Adipocyte (in vitro differentiated cells): ENCODE data around the gene TMEM120B.
"Not testable (repeated sequence)": the region's sequence is repeated elsewhere in the genome, so short reads cannot be mapped to it uniquely, and the experiment has no call there.

ENCODE experiments used
- DNase-seq: peaks from one replicate; pipeline ENCODE4 v3.0.0-alpha.2; 2015; ENCODE audit warnings: low read depth
- H3K27me3 ChIP-seq: replicated peaks from 2 replicates; pipeline ENCODE4 v1.7.0; 2013; ENCODE audit warnings: mild to moderate bottlenecking, low read length, moderate library complexity; ENCODE audit not compliant: control insufficient read depth, insufficient read depth
- H3K36me3 ChIP-seq: 2 replicates; pipeline ENCODE4 v1.7.0; 2013; ENCODE audit warnings: low read length, mild to moderate bottlenecking, moderate library complexity; ENCODE audit not compliant: control insufficient read depth, insufficient read depth, severe bottlenecking
- H3K4me1 ChIP-seq: 2 replicates; pipeline ENCODE4 v1.7.0; 2013; ENCODE audit warnings: mild to moderate bottlenecking, low read length, moderate library complexity; ENCODE audit not compliant: control insufficient read depth, insufficient read depth
- H3K4me3 ChIP-seq: 2 replicates; pipeline ENCODE4 v1.7.0; 2013; ENCODE audit warnings: mild to moderate bottlenecking, low read length, moderate library complexity
- H3K9ac ChIP-seq: 2 replicates; pipeline ENCODE4 v1.7.0; 2013; ENCODE audit warnings: mild to moderate bottlenecking, low read length, moderate library complexity
- H3K9me3 ChIP-seq: 2 replicates; pipeline ENCODE4 v1.7.0; 2013; ENCODE audit warnings: mild to moderate bottlenecking, low read length, moderate library complexity; ENCODE audit not compliant: control insufficient read depth

Gene TMEM120B

GRCh38 chr12:121723200-121723599, 10.6 kb downstream of the TMEM120B start:
- Histone ChIP-seq H3K27me3 (no peaks in the 10 kb centered on the region), H3K4me3 (no peak overlapping the region), H3K36me3 (no peaks in the 10 kb centered on the region), H3K9me3 (no peaks in the 10 kb centered on the region), H3K4me1 (no peaks in the 10 kb centered on the region), H3K9ac (no peak overlapping the region)
- no peak for DNase-seq

GRCh38 chr12:121724925-121725324, 12.4 kb downstream of the TMEM120B start:
- Histone ChIP-seq H3K9me3 (no peaks in the 10 kb centered on the region), H3K9ac (no peak overlapping the region), H3K4me1 (no peaks in the 10 kb centered on the region), H3K36me3 (no peaks in the 10 kb centered on the region), H3K4me3 (no peak overlapping the region), H3K27me3 (no peaks in the 10 kb centered on the region)
- DNase-seq: no peak

DNA sequence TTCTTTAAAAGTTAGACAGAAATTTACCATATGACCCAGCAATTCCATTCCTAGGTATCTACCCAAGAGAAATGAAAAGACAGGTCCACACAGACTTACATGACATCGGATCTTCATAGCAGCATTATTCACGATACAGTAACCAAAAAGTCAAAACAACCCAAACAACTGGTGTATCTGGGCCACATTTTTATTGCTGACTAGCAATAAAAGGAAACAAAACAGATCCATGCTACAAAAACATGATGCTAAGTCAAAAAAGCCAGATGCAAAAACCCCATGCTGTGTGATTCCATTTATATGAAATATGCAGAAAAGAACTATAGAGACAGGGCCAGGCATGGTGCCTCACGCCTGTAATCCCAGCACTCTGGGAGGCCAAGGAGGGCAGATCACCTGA, 12.9 kb downstream of the TMEM120B start:
- Histone ChIP-seq H3K9ac (no peak overlapping the region), H3K4me1 (no peaks in the 10 kb centered on the region), H3K27me3 (no peaks in the 10 kb centered on the region), H3K4me3 (no peak overlapping the region), H3K36me3 (no peaks in the 10 kb centered on the region), H3K9me3 (no peaks in the 10 kb centered on the region)
- no peak for DNase-seq

- H3K9me3 ChIP-seq: no peaks in the 10 kb centered on the region
- no peak overlapping the region for H3K9ac ChIP-seq
- DNase-seq: no peak
- H3K27me3 ChIP-seq: no peaks in the 10 kb centered on the region
- H3K4me1 ChIP-seq: no peaks in the 10 kb centered on the region
- no peaks in the 10 kb centered on the region for H3K36me3 ChIP-seq
- H3K4me3 ChIP-seq: no peak overlapping the region
These were observed 16.5 kb downstream of the TMEM120B start for GRCh38 chr12:121729021-121729420.

GRCh38 chr12:121731473-121731872, 18.9 kb downstream of the TMEM120B start:
- H3K9ac ChIP-seq: no peak overlapping the region
- H3K4me3 ChIP-seq: no peak overlapping the region
- no peaks in the 10 kb centered on the region for H3K4me1 ChIP-seq
- H3K9me3 ChIP-seq: no peaks in the 10 kb centered on the region
- no peaks in the 10 kb centered on the region for H3K36me3 ChIP-seq
- DNase-seq: no peak
- H3K27me3 ChIP-seq: no peaks in the 10 kb centered on the region

- H3K36me3 ChIP-seq: no peaks in the 10 kb centered on the region
- DNase-seq: no peak
- no peaks in the 10 kb centered on the region for H3K27me3 ChIP-seq
- H3K9me3 ChIP-seq: no peaks in the 10 kb centered on the region
- H3K4me3 ChIP-seq: no peak overlapping the region
- H3K4me1 ChIP-seq: no peaks in the 10 kb centered on the region
- no peak overlapping the region for H3K9ac ChIP-seq
These were observed 21.3 kb downstream of the TMEM120B start for GRCh38 chr12:121733849-121734248.

GRCh38 chr12:121738340-121738858, 25.8 kb downstream of the TMEM120B start:
- H3K4me1 ChIP-seq: no peaks in the 10 kb centered on the region
- no peak overlapping the region for H3K4me3 ChIP-seq
- no peaks in the 10 kb centered on the region for H3K9me3 ChIP-seq
- no peaks in the 10 kb centered on the region for H3K27me3 ChIP-seq
- no peaks in the 10 kb centered on the region for H3K36me3 ChIP-seq
- H3K9ac ChIP-seq: no peak overlapping the region
- DNase-seq: no peak

DNA sequence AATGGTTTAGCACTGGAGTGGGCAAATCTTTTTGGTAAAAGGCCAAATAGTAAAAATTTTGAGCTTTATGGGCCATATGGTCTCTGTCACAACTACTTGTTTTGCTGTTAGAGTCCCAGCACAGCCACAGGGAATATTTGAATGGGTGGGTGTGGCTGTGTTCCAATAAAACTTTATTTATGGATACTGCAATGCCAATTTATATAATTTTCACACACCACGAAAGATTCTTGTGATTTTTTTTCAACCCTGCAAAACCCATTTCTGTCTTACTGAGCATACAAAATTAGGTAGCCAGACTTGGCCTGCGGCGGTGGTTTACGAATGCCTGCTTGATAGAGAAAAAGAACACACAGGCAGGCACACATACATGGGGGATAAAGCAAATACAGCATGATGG, 28.3 kb downstream of the TMEM120B start:
- Histone ChIP-seq H3K9me3 (no peaks in the 10 kb centered on the region), H3K4me3 (no peak overlapping the region)
- no peak for DNase-seq

DNA sequence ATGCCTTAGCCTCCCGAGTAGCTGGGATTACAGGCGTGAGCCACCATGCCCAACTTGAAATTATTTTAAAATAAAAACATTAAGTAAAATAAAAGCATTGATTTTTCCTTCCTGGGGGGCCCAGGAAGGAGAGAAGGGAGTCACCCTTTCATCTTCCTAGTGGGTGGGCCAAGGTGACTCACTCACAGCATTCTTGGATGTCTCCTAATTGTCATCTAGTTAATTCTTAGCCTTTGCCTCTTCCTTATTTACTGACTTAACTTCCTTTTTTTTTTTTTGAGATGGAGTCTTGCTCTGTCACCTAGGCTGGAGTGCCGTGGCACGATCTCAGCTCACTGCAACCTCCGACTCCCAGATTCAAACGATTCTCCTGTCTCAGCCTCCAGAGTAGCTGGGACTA, 29.2 kb downstream of the TMEM120B start:
- Histone ChIP-seq H3K9ac (no peak overlapping the region), H3K9me3 (no peaks in the 10 kb centered on the region), H3K4me3 (no peak overlapping the region), H3K4me1 (no peaks in the 10 kb centered on the region), H3K36me3 (no peaks in the 10 kb centered on the region), H3K27me3 (no peaks in the 10 kb centered on the region)
- DNase-seq: no peak

More for the DNA sequence above, 28.3 kb downstream of the TMEM120B start:
- Histone ChIP-seq H3K9ac (no peak overlapping the region), H3K4me1 (no peaks in the 10 kb centered on the region), H3K36me3 (no peaks in the 10 kb centered on the region), H3K27me3 (no peaks in the 10 kb centered on the region)

DNA sequence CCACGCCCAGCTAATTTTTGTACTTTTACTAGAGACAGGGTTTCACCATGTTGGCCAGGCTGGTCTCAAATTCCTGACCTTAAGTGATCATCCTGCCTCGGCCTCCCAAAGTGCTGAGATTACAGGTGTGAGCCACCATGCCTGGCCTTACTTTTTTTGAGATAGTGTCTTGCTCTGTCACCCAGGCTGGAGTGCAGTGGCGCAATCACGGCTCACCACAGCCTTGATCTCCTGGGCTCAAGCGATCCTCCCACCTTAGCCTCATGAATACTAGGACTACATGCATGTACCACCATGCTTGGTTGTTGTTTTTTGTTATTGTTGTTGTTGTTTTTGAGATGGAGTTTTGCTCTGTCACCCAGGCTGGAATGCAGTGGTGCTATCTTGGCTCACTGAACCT, 33.0 kb downstream of the TMEM120B start:
- H3K4me3 ChIP-seq, H3K9ac ChIP-seq, H3K9me3 ChIP-seq: not testable (repeated sequence)

DNA sequence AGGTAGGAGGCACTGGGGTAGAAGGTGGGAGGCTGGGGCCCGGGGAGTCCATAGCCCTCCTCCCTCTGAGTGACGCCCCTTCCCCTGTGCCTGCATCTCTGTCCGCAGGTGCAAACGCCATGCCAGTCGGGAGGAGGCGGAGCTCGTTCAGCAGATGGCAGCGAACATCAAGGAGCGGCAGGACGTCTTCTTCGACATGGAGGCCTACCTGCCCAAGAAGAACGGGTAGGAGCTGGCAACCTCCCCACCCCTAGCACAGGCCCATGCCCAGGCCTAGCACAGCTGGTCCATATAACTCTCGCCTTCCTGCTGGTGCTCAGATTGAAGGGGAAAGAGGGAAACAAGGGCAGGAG, 35.6 kb downstream of the TMEM120B start:
- Histone ChIP-seq H3K27me3 (no peaks in the 10 kb centered on the region), H3K36me3 (no peaks in the 10 kb centered on the region), H3K4me3 (no peak overlapping the region), H3K4me1 (peaks cover 10% of the 10 kb centered on the region), H3K9ac (no peak overlapping the region), H3K9me3 (no peaks in the 10 kb centered on the region)
- DNase-seq: no peak

More for the DNA sequence above, 33.0 kb downstream of the TMEM120B start:
- DNase-seq, H3K36me3 ChIP-seq, H3K27me3 ChIP-seq: not testable (repeated sequence)
- peaks cover 10% of the 10 kb centered on the region for H3K4me1 ChIP-seq

GRCh38 chr12:121748571-121749265, 36.2 kb downstream of the TMEM120B start:
- no peaks in the 10 kb centered on the region for H3K27me3 ChIP-seq
- peak; percentile 65 for DNase-seq
- H3K9me3 ChIP-seq: no peaks in the 10 kb centered on the region
- no peaks in the 10 kb centered on the region for H3K36me3 ChIP-seq
- H3K4me1 ChIP-seq: peaks cover 12% of the 10 kb centered on the region
- no peak overlapping the region for H3K9ac ChIP-seq
- H3K4me3 ChIP-seq: no peak overlapping the region
